HFFc6 (cell line): ENCODE results near the gene HYOU1. TPM values are rescaled to one million over a fixed set of nuclear protein-coding genes. Genes with fewer than 3 reads are reported as not detected.

Experiments
- DNase-seq: peaks from one replicate; pipeline ENCODE4 v3.0.0-alpha.2; 2018
- H3K27ac Mint-ChIP-seq: 2 replicates; pipeline ENCODE4 v1.8.0; 2020; ENCODE audit warnings: mild to moderate bottlenecking, mixed read lengths
- H3K27me3 Mint-ChIP-seq: 2 replicates; pipeline ENCODE4 v1.8.0; 2021; ENCODE audit warnings: mild to moderate bottlenecking, moderate library complexity, mixed read lengths; ENCODE audit not compliant: insufficient read depth
- H3K36me3 Mint-ChIP-seq: 2 replicates; pipeline ENCODE4 v1.8.0; 2021; ENCODE audit warnings: low read depth, mixed read lengths
- H3K4me1 Mint-ChIP-seq: 2 replicates; pipeline ENCODE4 v1.8.0; 2020; ENCODE audit warnings: low read depth, mixed read lengths
- H3K4me3 Mint-ChIP-seq: 2 replicates; pipeline ENCODE4 v1.8.0; 2020; ENCODE audit warnings: mild to moderate bottlenecking, moderate library complexity, mixed read lengths
- H3K9me3 Mint-ChIP-seq: 2 replicates; pipeline ENCODE4 v1.8.0; 2020; ENCODE audit warnings: mild to moderate bottlenecking, mixed read lengths
- CTCF ChIP-seq: fragments of 200-600 bp; sonication (generic); IDR thresholded peaks from 2 replicates; pipeline ENCODE4 v1.5.0; 2021; ENCODE audit warnings: antibody characterized with exemption, mild to moderate bottlenecking
- total RNA-seq, 6 experiments: library from RNA; stranded (reverse); fragmentation: NEBNext Ultra II Directional; extraction: Animal tissue kit (Norgen Biotek cat#: 25700); gene quantifications; 2 replicates in 1 of 6; 3 replicates in 5 of 6; pipeline ENCODE4 v1.2.3, GENCODE V29; 2021

HYOU1 gene
- total RNA-seq, 6 experiments from 2014 or later, result 141 to 180 (median 163) TPM

- Mint-ChIP-seq H3K27ac (peak overlapping the region; percentile 89), H3K27me3 (peaks cover 10% of the 10 kb centered on the region), H3K9me3 (0 out of 2 replicates have a peak, but pooled peaks cover 5% of the 10 kb centered on the region), H3K4me1 (peaks cover 35% of the 10 kb centered on the region), H3K4me3 (peak overlapping the region; percentile 94), H3K36me3 (peaks cover 28% of the 10 kb centered on the region)
- TF ChIP-seq CTCF, result no peak
- no peak for DNase-seq
These were observed 37.2 kb upstream of the HYOU1 start for GRCh38 chr11:119093942-119094815.

- Mint-ChIP-seq H3K36me3 (peaks cover 25% of the 10 kb centered on the region), H3K4me1 (peaks cover 29% of the 10 kb centered on the region), H3K27ac (peak overlapping the region; percentile 87), H3K4me3 (peak overlapping the region; percentile 94), H3K27me3 (peaks cover 10% of the 10 kb centered on the region), H3K9me3 (0 out of 2 replicates have a peak, but pooled peaks cover 5% of the 10 kb centered on the region)
- TF ChIP-seq CTCF, result no peak
- DNase-seq, result no peak
These were observed 36.2 kb upstream of the HYOU1 start for GRCh38 chr11:119092880-119093842.

- Mint-ChIP-seq H3K4me3 (peak overlapping the region; percentile 94), H3K27ac (peak overlapping the region; percentile 68), H3K36me3 (peaks cover 19% of the 10 kb centered on the region), H3K9me3 (0 out of 2 replicates have a peak, but pooled peaks cover 5% of the 10 kb centered on the region), H3K27me3 (peaks cover 10% of the 10 kb centered on the region), H3K4me1 (peaks cover 35% of the 10 kb centered on the region)
- no peak for TF ChIP-seq CTCF
- DNase-seq, result no peak
These were observed 35.2 kb upstream of the HYOU1 start for GRCh38 chr11:119091966-119092879.

GRCh38 chr11:119091178-119091577 is 34.2 kb upstream of the HYOU1 start:
- Mint-ChIP-seq H3K27me3 (peaks cover 10% of the 10 kb centered on the region), H3K27ac (peak overlapping the region; percentile 68; the same call in 1 of the 2 replicates)
- no peak for DNase-seq

More at GRCh38 chr11:119091178-119091577, 34.2 kb upstream of the HYOU1 start:
- Mint-ChIP-seq H3K9me3 (0 out of 2 replicates have a peak, but pooled peaks cover 5% of the 10 kb centered on the region), H3K4me1 (peaks cover 37% of the 10 kb centered on the region), H3K36me3 (peaks cover 19% of the 10 kb centered on the region), H3K4me3 (no peak overlapping the region)
- TF ChIP-seq CTCF, result no peak
